K562 (cell line): ENCODE results near the gene RPS6KL1. TPM values are rescaled to one million over a fixed set of nuclear protein-coding genes. Genes with fewer than 3 reads are reported as not detected.

Experiments
- CTBP1 ChIP-seq: fragments of 450-650 bp; IDR thresholded peaks from 2 replicates; pipeline ENCODE4 v1.6.1; 2016; ENCODE audit warnings: borderline replicate concordance
- ETV1 ChIP-seq: fragments of 450-650 bp; conservative IDR thresholded peaks from 2 replicates; pipeline ENCODE4 v1.6.1; 2016; ENCODE audit warnings: missing genetic modification characterization, control low read depth, low read depth, missing compliant biosample characterization
- JUND ChIP-seq, 2 experiments: IDR thresholded peaks; 2 replicates in 1 of 2; 3 replicates in 1 of 2; pipeline ENCODE4 v1.6.1; 2011; ENCODE audit warnings: borderline replicate concordance in 2 of 2, low read depth in 2 of 2, low read length in 2 of 2, improper control_type of control experiment in 1 of 2, missing biosample characterization in 1 of 2, missing genetic modification characterization in 1 of 2, missing genetic modification reagents in 1 of 2
- POLR2G ChIP-seq: fragments of 200-400 bp; formaldehyde crosslinking; IDR thresholded peaks from 2 replicates; pipeline ENCODE4 v1.6.1; 2017; ENCODE audit warnings: low read depth, mild to moderate bottlenecking, antibody characterized with exemption, low read length, moderate library complexity
- REST ChIP-seq, 2 experiments: fragments of 450-650 bp; formaldehyde crosslinking in 1 of 2; IDR thresholded peaks; 2 replicates each; pipeline versions ENCODE4 v1.4.0 to v1.6.1; 2014 to 2020; ENCODE audit warnings: mild to moderate bottlenecking in 2 of 2, borderline replicate concordance in 1 of 2, low read depth in 1 of 2
- ZNF316 ChIP-seq: fragments of 450-650 bp; IDR thresholded peaks from 2 replicates; pipeline ENCODE4 v1.6.1; 2016
- polyA plus RNA-seq, 8 experiments: library from polyadenylated mRNA; depleted of rRNA in 4 of 8; stranded (reverse) in 5 of 8; unstranded in 3 of 8; fragments of >200 nt; fragmentation: Nextera tagmentation in 2 of 8; fragmentation: Illumina TruSeq in 1 of 8; extraction: Ambion mirVana in 2 of 8; extraction: Trizol in 1 of 8; gene quantifications; 2 replicates each; pipeline versions ENCODE4 v1.2.1 to v1.2.3, GENCODE V29; 2011 to 2014; ENCODE audit warnings: inconsistent platforms in 1 of 8, missing spikeins in 1 of 8
- total RNA-seq, 7 experiments: library from RNA; depleted of rRNA in 6 of 7; stranded (reverse); fragments of >200 nt in 6 of 7; fragmentation: Illumina TruSeq in 2 of 7; extraction: Trizol in 2 of 7; gene quantifications; 2 replicates each; pipeline versions ENCODE4 v1.2.1 to v1.2.3, GENCODE V29; 2011 to 2021; ENCODE audit warnings: low replicate concordance in 1 of 7
- TF ChIP-seq, protein P1 (sequence below), 3 experiments: fragments of 200-800 bp in 1 of 3; fragments of 250-450 bp in 1 of 3; fragments of 450-650 bp in 1 of 3; sonication (Bioruptor Pico) in 1 of 3; sonication (Bioruptor generic) in 1 of 3; formaldehyde crosslinking in 1 of 3; IDR thresholded peaks; 2 replicates each; pipeline versions ENCODE4 v1.6.1 to v1.8.0; 2016 to 2022; ENCODE audit warnings: mild to moderate bottlenecking in 2 of 3, missing genetic modification characterization in 2 of 3, missing compliant biosample characterization in 1 of 3, moderate library complexity in 1 of 3

The RPS6KL1 gene
- total and polyA plus RNA-seq, 9 of the 15 experiments (the other 6 are each of a cell fraction or from before 2014, with no cell fraction given), result 0.91 to 15.5 (median 8.1) TPM

- TF ChIP-seq REST (IDR thresholded peaks at IDR 0.05; ENCODE audit: borderline replicate concordance), result no peak
- TF ChIP-seq REST (CRISPR knock-in tag; IDR thresholded peaks at IDR 0.05; ENCODE audit: low read depth), result no peak
- 0 out of 2 replicates have a peak, but pooled peaks have one; percentile 39 for TF ChIP-seq POLR2G
- peak; percentile 78; the same call in 1 of the 2 replicates for TF ChIP-seq JUND (IDR thresholded peaks at IDR 0.05; ENCODE audit: borderline replicate concordance, low read depth, low read length)
- TF ChIP-seq JUND (tag; IDR thresholded peaks at IDR 0.05; ENCODE audit: borderline replicate concordance, low read depth, low read length), result peak; percentile 69; the same call in 1 of the 3 replicates
- TF ChIP-seq, protein P1, sequence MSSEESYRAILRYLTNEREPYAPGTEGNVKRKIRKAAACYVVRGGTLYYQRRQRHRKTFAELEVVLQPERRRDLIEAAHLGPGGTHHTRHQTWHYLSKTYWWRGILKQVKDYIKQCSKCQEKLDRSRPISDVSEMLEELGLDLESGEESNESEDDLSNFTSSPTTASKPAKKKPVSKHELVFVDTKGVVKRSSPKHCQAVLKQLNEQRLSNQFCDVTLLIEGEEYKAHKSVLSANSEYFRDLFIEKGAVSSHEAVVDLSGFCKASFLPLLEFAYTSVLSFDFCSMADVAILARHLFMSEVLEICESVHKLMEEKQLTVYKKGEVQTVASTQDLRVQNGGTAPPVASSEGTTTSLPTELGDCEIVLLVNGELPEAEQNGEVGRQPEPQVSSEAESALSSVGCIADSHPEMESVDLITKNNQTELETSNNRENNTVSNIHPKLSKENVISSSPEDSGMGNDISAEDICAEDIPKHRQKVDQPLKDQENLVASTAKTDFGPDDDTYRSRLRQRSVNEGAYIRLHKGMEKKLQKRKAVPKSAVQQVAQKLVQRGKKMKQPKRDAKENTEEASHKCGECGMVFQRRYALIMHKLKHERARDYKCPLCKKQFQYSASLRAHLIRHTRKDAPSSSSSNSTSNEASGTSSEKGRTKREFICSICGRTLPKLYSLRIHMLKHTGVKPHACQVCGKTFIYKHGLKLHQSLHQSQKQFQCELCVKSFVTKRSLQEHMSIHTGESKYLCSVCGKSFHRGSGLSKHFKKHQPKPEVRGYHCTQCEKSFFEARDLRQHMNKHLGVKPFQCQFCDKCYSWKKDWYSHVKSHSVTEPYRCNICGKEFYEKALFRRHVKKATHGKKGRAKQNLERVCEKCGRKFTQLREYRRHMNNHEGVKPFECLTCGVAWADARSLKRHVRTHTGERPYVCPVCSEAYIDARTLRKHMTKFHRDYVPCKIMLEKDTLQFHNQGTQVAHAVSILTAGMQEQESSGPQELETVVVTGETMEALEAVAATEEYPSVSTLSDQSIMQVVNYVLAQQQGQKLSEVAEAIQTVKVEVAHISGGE (CRISPR knock-in tag; IDR thresholded peaks at IDR 0.05), result 0 out of 6 replicates have a peak, but pooled peaks of 1 of the 3 experiments have one; percentile 38
- TF ChIP-seq CTBP1, result no peak
- no peak for TF ChIP-seq ZNF316
- TF ChIP-seq ETV1 (tag), result 0 out of 2 replicates have a peak, but pooled peaks have one; percentile 24
Observed at GRCh38 chr14:74941676-74942097, 18.6 kb upstream of the RPS6KL1 start (continued).
